OCI-LY1 (cell line): ENCODE measurements around the gene APOA1.

Experiments used
- H2AFZ ChIP-seq: fragments of 200-600 bp; sonication (generic), shearing (Covaris generic); 2 replicates; pipeline ENCODE4 v1.6.0; 2014; ENCODE audit warnings: antibody characterized with exemption, mild to moderate bottlenecking, low read length
- H3F3A ChIP-seq: fragments of 200-600 bp; sonication (generic), shearing (Covaris generic); 2 replicates; pipeline ENCODE4 v1.6.0; 2014; ENCODE audit warnings: mild to moderate bottlenecking, antibody characterized with exemption, low read length, moderate library complexity; ENCODE audit not compliant: insufficient read depth
- H3K27ac ChIP-seq: fragments of 200-600 bp; sonication (generic); 2 replicates; pipeline ENCODE4 v1.5.1; 2014; ENCODE audit warnings: low read length, mixed run types, mild to moderate bottlenecking, low read depth; ENCODE audit not compliant: poor library complexity, severe bottlenecking
- H3K27me3 ChIP-seq: fragments of 200-600 bp; sonication (generic); 2 replicates; pipeline ENCODE4 v1.6.0; 2014; ENCODE audit warnings: antibody characterized with exemption, mild to moderate bottlenecking, low read length, moderate library complexity; ENCODE audit not compliant: insufficient read depth
- H3K36me3 ChIP-seq: fragments of 200-600 bp; sonication (generic); 2 replicates; pipeline ENCODE4 v1.6.1; 2014; ENCODE audit warnings: mild to moderate bottlenecking, antibody characterized with exemption, low read length, moderate library complexity, mixed read lengths; ENCODE audit not compliant: insufficient read depth
- H3K4me1 ChIP-seq: fragments of 200-600 bp; sonication (generic); 2 replicates; pipeline ENCODE4 v1.5.1; 2014; ENCODE audit warnings: mild to moderate bottlenecking, low read length, moderate library complexity; ENCODE audit not compliant: insufficient read depth, severe bottlenecking
- H3K4me2 ChIP-seq: fragments of 200-600 bp; sonication (generic), shearing (Covaris generic); 2 replicates; pipeline ENCODE4 v1.6.1; 2014; ENCODE audit warnings: low read length
- H3K4me3 ChIP-seq: fragments of 200-600 bp; sonication (generic); 2 replicates; pipeline ENCODE4 v1.5.1; 2014; ENCODE audit warnings: low read length, low read depth, mild to moderate bottlenecking, mixed read lengths; ENCODE audit not compliant: poor library complexity, severe bottlenecking
- H3K79me2 ChIP-seq: fragments of 200-600 bp; shearing (Covaris generic); 2 replicates; pipeline ENCODE4 v1.6.1; 2016; ENCODE audit warnings: mixed run types, low read length, mixed read lengths; ENCODE audit not compliant: insufficient read depth
- H3K9ac ChIP-seq: fragments of 200-600 bp; sonication (generic), shearing (Covaris generic); 2 replicates; pipeline ENCODE4 v1.6.1; 2014; ENCODE audit warnings: mild to moderate bottlenecking, low read length, mixed read lengths
- H3K9me2 ChIP-seq: fragments of 200-600 bp; sonication (generic), shearing (Covaris generic); 2 replicates; pipeline ENCODE4 v1.6.1; 2014; ENCODE audit warnings: low read depth, mild to moderate bottlenecking, low read length, mixed read lengths
- H3K9me3 ChIP-seq: fragments of 200-600 bp; shearing (Covaris generic); 2 replicates; pipeline ENCODE4 v1.6.1; 2014; ENCODE audit warnings: low read length, mixed read lengths
- H4K20me1 ChIP-seq: fragments of 200-600 bp; sonication (generic), shearing (Covaris generic); 2 replicates; pipeline ENCODE4 v1.6.0; 2016; ENCODE audit warnings: mild to moderate bottlenecking, low read length; ENCODE audit not compliant: insufficient read depth
- CTCF ChIP-seq: fragments of 200-600 bp; sonication (generic), shearing (Covaris generic); IDR thresholded peaks from 2 replicates; pipeline ENCODE4 v1.5.1; 2017; ENCODE audit warnings: mild to moderate bottlenecking, antibody characterized with exemption, low read length, moderate library complexity, mixed read lengths
- EZH2 ChIP-seq: fragments of 200-600 bp; sonication (generic), shearing (Covaris generic); IDR thresholded peaks from 2 replicates; pipeline ENCODE4 v1.8.0; 2017; ENCODE audit warnings: borderline replicate concordance, mixed run types, mild to moderate bottlenecking, antibody characterized with exemption, low read length, moderate library complexity, mixed read lengths

Gene APOA1

GRCh38 chr11:116792144-116792868 lies 45.1 kb downstream of the APOA1 start:
- TF ChIP-seq CTCF (no peak), EZH2 (no peak)
- Histone ChIP-seq H3K4me1 (peaks cover 17% of the 10 kb centered on the region), H3K27ac (no peak overlapping the region), H4K20me1 (no peaks in the 10 kb centered on the region), H3F3A (no peaks in the 10 kb centered on the region), H2AFZ (no peak overlapping the region), H3K4me2 (no peak overlapping the region; the same call in 1 of the 2 replicates), H3K27me3 (no peaks in the 10 kb centered on the region), H3K79me2 (peaks cover 4% of the 10 kb centered on the region; the same call in 1 of the 2 replicates), H3K36me3 (no peaks in the 10 kb centered on the region), H3K9me2 (no peaks in the 10 kb centered on the region), H3K9me3 (no peaks in the 10 kb centered on the region), H3K9ac (no peak overlapping the region), H3K4me3 (no peak overlapping the region)

GRCh38 chr11:116791813-116792143 lies 45.6 kb downstream of the APOA1 start, which contains the start of gene APOA5:
Gene APOA5, minus strand, starts transcription at chr11:116791879. Its CDS starts 19 bp downstream, at chr11:116791860.
- Histone ChIP-seq H3K36me3 (peaks cover under 1% of the 10 kb centered on the region; the same call in 1 of the 2 replicates), H3F3A (no peaks in the 10 kb centered on the region), H3K9ac (peak within 1 kb of the TSS; percentile 18; the same call in 1 of the 2 replicates), H3K9me2 (no peaks in the 10 kb centered on the region), H3K27ac (no peak within 1 kb of the TSS), H3K27me3 (no peaks in the 10 kb centered on the region), H3K4me3 (peak within 1 kb of the TSS; percentile 50), H4K20me1 (no peaks in the 10 kb centered on the region), H2AFZ (no peak within 1 kb of the TSS), H3K9me3 (no peaks in the 10 kb centered on the region), H3K4me1 (peaks cover 23% of the 10 kb centered on the region), H3K79me2 (peaks cover 9% of the 10 kb centered on the region; the same call in 1 of the 2 replicates), H3K4me2 (peak within 1 kb of the TSS; percentile 70)
- no peak for TF ChIP-seq EZH2
- no peak for TF ChIP-seq CTCF

- H3K9me2 ChIP-seq, result no peaks in the 10 kb centered on the region
- no peaks in the 10 kb centered on the region for H3F3A ChIP-seq
- H3K79me2 ChIP-seq, result peaks cover 10% of the 10 kb centered on the region; the same call in 1 of the 2 replicates
- peaks cover 28% of the 10 kb centered on the region for H3K4me1 ChIP-seq
- TF ChIP-seq EZH2, result no peak
- peak; percentile 71 for TF ChIP-seq CTCF
- peaks cover 6% of the 10 kb centered on the region; the same call in 1 of the 2 replicates for H3K36me3 ChIP-seq
- H2AFZ ChIP-seq, result no peak overlapping the region
- H3K27ac ChIP-seq, result no peak overlapping the region
- peak overlapping the region; percentile 70 for H3K4me2 ChIP-seq
- H3K27me3 ChIP-seq, result no peaks in the 10 kb centered on the region
- peak overlapping the region; percentile 18; the same call in 1 of the 2 replicates for H3K9ac ChIP-seq
- H4K20me1 ChIP-seq, result no peaks in the 10 kb centered on the region
- peak overlapping the region; percentile 50 for H3K4me3 ChIP-seq
- no peaks in the 10 kb centered on the region for H3K9me3 ChIP-seq
Measured at GRCh38 chr11:116791002-116791812, 46.2 kb downstream of the APOA1 start.
